Endothelial cell of umbilical vein (primary cell): ENCODE results near the gene ATXN7. TPM values are rescaled to one million over a fixed set of nuclear protein-coding genes. Genes with fewer than 3 reads are reported as not detected.

Experiments used
- BruUV-seq: library from RNA; stranded (reverse); fragments of 400-500 nt; replicated peaks from 2 replicates; lab custom pipeline; 2021; lab: Mats Ljungman, UMichigan
- CTCF ChIA-PET: fragments of 300-600, 350-600 bp; sonication (Branson Sonifier 250); formaldehyde crosslinking; loops from one replicate; lab custom pipeline; 2021; ENCODE audit warnings: antibody characterized with exemption, inconsistent platforms; lab: Charles Lee
- POLR2A ChIA-PET: fragments of 300-600, 350-600 bp; sonication (Branson Sonifier 250); formaldehyde crosslinking; loops from one replicate; lab custom pipeline; 2021; ENCODE audit warnings: antibody characterized with exemption, inconsistent platforms; lab: Charles Lee
- DNase-seq: peaks from one replicate; pipeline ENCODE4 v3.0.0-alpha.2; 2011; ENCODE audit warnings: low read depth, low spot score
- FAIRE-seq: peaks from 2 replicates; lab custom pipeline; 2011; peaks lifted over from hg19 to GRCh38; lab: Jason Lieb, UNC
- H2AFZ ChIP-seq: 2 replicates; pipeline ENCODE4 v1.6.0; 2012; ENCODE audit warnings: low read depth, low read length, control low read depth, inconsistent platforms
- H3K27ac ChIP-seq: 2 replicates; pipeline ENCODE4 v1.5.1; 2011; ENCODE audit warnings: low read depth, mild to moderate bottlenecking, control low read depth, low read length, moderate library complexity; ENCODE audit not compliant: insufficient read depth
- H3K27me3 ChIP-seq, 2 experiments: 2 replicates each; pipeline versions ENCODE4 v1.6.0 to v1.6.1; 2011; ENCODE audit warnings: low read length in 2 of 2, mixed read lengths in 1 of 2; ENCODE audit not compliant: control insufficient read depth in 2 of 2, insufficient read depth in 2 of 2
- H3K36me3 ChIP-seq, 2 experiments: 2 replicates in 1 of 2; 3 replicates in 1 of 2; pipeline ENCODE4 v1.5.1; 2011; ENCODE audit warnings: low read length in 2 of 2, mild to moderate bottlenecking in 1 of 2, moderate library complexity in 1 of 2; ENCODE audit not compliant: control insufficient read depth in 2 of 2, insufficient read depth in 2 of 2; ENCODE audit errors: extremely low read depth in 1 of 2
- H3K4me1 ChIP-seq: 3 replicates; pipeline ENCODE4 v1.5.1; 2011; ENCODE audit warnings: mild to moderate bottlenecking, low read length; ENCODE audit not compliant: control insufficient read depth, insufficient read depth; ENCODE audit errors: extremely low read depth
- H3K4me2 ChIP-seq: 2 replicates; pipeline ENCODE4 v1.6.1; 2011; ENCODE audit warnings: low read length, control low read depth, mixed read lengths; ENCODE audit not compliant: insufficient read depth
- H3K4me3 ChIP-seq, 3 experiments: fragments of 200-600 bp in 1 of 3; sonication (generic), shearing (Covaris generic) in 1 of 3; replicated peaks in 1 of 3; 2 replicates each; pipeline ENCODE4 v1.5.1; 2011 to 2016; ENCODE audit warnings: control low read depth in 3 of 3, low read length in 3 of 3, mild to moderate bottlenecking in 2 of 3, inconsistent platforms in 1 of 3, low read depth in 1 of 3, moderate library complexity in 1 of 3; ENCODE audit not compliant: insufficient read depth in 1 of 3
- H3K79me2 ChIP-seq: 2 replicates; pipeline ENCODE4 v1.6.0; 2012; ENCODE audit warnings: low read length, inconsistent platforms; ENCODE audit not compliant: control insufficient read depth, insufficient read depth
- H3K9ac ChIP-seq: replicated peaks from 2 replicates; pipeline ENCODE3; 2011; ENCODE audit warnings: low read length, control low read depth; ENCODE audit not compliant: insufficient read depth; ENCODE audit errors: extremely low read depth
- H3K9me1 ChIP-seq: replicated peaks from 3 replicates; pipeline ENCODE4 v1.6.0; 2011; ENCODE audit warnings: mild to moderate bottlenecking, low read length; ENCODE audit not compliant: control insufficient read depth, insufficient read depth; ENCODE audit errors: extremely low read depth
- H3K9me3 ChIP-seq: replicated peaks from 2 replicates; pipeline ENCODE4 v1.5.1; 2012; ENCODE audit warnings: low read length, inconsistent platforms; ENCODE audit not compliant: control insufficient read depth, insufficient read depth
- H4K20me1 ChIP-seq: replicated peaks from 2 replicates; pipeline ENCODE3; 2011; ENCODE audit warnings: mild to moderate bottlenecking, low read length; ENCODE audit not compliant: control insufficient read depth, insufficient read depth; ENCODE audit errors: extremely low read depth
- CTCF ChIP-seq, 2 donors: IDR thresholded peaks; 1 replicate in 1 of 2; 2 replicates in 1 of 2; pipeline ENCODE4 v1.5.1; 2011; ENCODE audit warnings: low read length in 2 of 2, mild to moderate bottlenecking in 2 of 2, moderate library complexity in 2 of 2, control low read depth in 1 of 2, inconsistent platforms in 1 of 2, low read depth in 1 of 2; ENCODE audit not compliant: insufficient read depth in 1 of 2; ENCODE audit errors: extremely low read depth in 1 of 2
- EZH2 ChIP-seq: IDR thresholded peaks from 2 replicates; pipeline ENCODE4 v1.6.1; 2012; ENCODE audit warnings: borderline replicate concordance, low read depth, mild to moderate bottlenecking, moderate library complexity, low read length, inconsistent platforms; ENCODE audit not compliant: severe bottlenecking
- FOS ChIP-seq: IDR thresholded peaks from 2 replicates; pipeline ENCODE4 v1.6.1; 2011; ENCODE audit warnings: mild to moderate bottlenecking, low read length, moderate library complexity, borderline replicate concordance; ENCODE audit not compliant: insufficient read depth
- GATA2 ChIP-seq: IDR thresholded peaks from 2 replicates; pipeline ENCODE4 v1.7.0; 2011; ENCODE audit warnings: low read depth, mild to moderate bottlenecking, moderate library complexity, mixed read lengths, low read length; ENCODE audit not compliant: insufficient read length, insufficient read depth
- JUN ChIP-seq: IDR thresholded peaks from 2 replicates; pipeline ENCODE4 v1.6.1; 2011; ENCODE audit warnings: borderline replicate concordance, low read depth; ENCODE audit not compliant: insufficient read length, insufficient read depth
- MAX ChIP-seq: IDR thresholded peaks from 2 replicates; pipeline ENCODE4 v1.6.1; 2011; ENCODE audit not compliant: insufficient read depth, insufficient read length
- MYC ChIP-seq: IDR thresholded peaks from one replicate; pipeline ENCODE4 v1.6.1; 2011; ENCODE audit warnings: mild to moderate bottlenecking, low read depth, low read length
- POLR2A ChIP-seq: IDR thresholded peaks from 2 replicates; pipeline ENCODE4 v1.6.1; 2012; ENCODE audit warnings: low read depth, mild to moderate bottlenecking, control low read depth, low read length
- POLR2AphosphoS5 ChIP-seq: IDR thresholded peaks from 2 replicates; pipeline ENCODE4 v1.6.1; 2012; ENCODE audit warnings: low read depth, mild to moderate bottlenecking, control low read depth, low read length, moderate library complexity; ENCODE audit not compliant: insufficient read depth
- dilution Hi-C: fragments of 300-500 bp; cut with MboI; formaldehyde crosslinking; loops from one replicate; pipeline ENCODE4 v1.15.0; 2019; ENCODE audit warnings: low sequenced_read_pairs; ENCODE audit not compliant: extremely low pct_ligation_motif_present
- intact Hi-C: fragments of 100-400 bp; cut with micrococcal nuclease; formaldehyde crosslinking; loops from one replicate; pipeline ENCODE4 v1.10.0; 2022
- polyA plus RNA-seq, 4 experiments: library from polyadenylated mRNA; depleted of rRNA in 3 of 4; stranded (reverse) in 3 of 4; unstranded in 1 of 4; fragments of >200 nt; gene quantifications; 2 replicates each; pipeline versions ENCODE4 v1.2.1 to v1.2.3, GENCODE V29; 2011 to 2012; ENCODE audit warnings: missing spikeins in 1 of 4
- total RNA-seq: library from RNA; stranded (reverse); gene quantifications from 2 replicates; pipeline ENCODE4 v1.2.3, GENCODE V29; 2021

ATXN7 gene
- total and polyA plus RNA-seq, 2 donors (not counting 3 experiments of a cell fraction or from before 2014, with no cell fraction given) = 21.2 to 34.7 TPM

GRCh38 chr3:63886858-63887257 lies 23.2 kb downstream of the ATXN7 start:
- intact Hi-C loops (no loop called here), dilution Hi-C loops (no loop called here)
- ChIA-PET CTCF (no interaction called here), POLR2A (no interaction called here)
- no peak overlapping the region for H3K9ac ChIP-seq
- no peak overlapping the region for H3K27ac ChIP-seq
- peaks cover 13% of the 10 kb centered on the region for H3K79me2 ChIP-seq
- no peak for FAIRE-seq
- no peaks in the 10 kb centered on the region for H3K4me1 ChIP-seq
- no peak overlapping the region for H3K4me2 ChIP-seq
- H3K4me3 ChIP-seq = no peak overlapping the region
- no peaks in the 10 kb centered on the region for H3K9me3 ChIP-seq
- no peaks in the 10 kb centered on the region for H4K20me1 ChIP-seq
- H2AFZ ChIP-seq = no peak overlapping the region
- no peaks in the 10 kb centered on the region for H3K36me3 ChIP-seq
- TF ChIP-seq MYC = no peak
- no peak for TF ChIP-seq MAX
- TF ChIP-seq JUN = no peak
- TF ChIP-seq EZH2 = no peak
- TF ChIP-seq GATA2 = no peak
- TF ChIP-seq POLR2A = no peak
- no peak for TF ChIP-seq CTCF (IDR thresholded peaks at IDR 0.05; ENCODE audit: extremely low read depth in 1 of 2, insufficient read depth in 1 of 2, low read depth in 1 of 2, low read length in 2 of 2)
- no peak for TF ChIP-seq FOS
- TF ChIP-seq POLR2AphosphoS5 = no peak
- DNase-seq = peak; percentile 24
- no peaks in the 10 kb centered on the region for H3K27me3 ChIP-seq
- no peaks in the 10 kb centered on the region for H3K9me1 ChIP-seq
- BruUV-seq = no TSS peak
